AG09309 (cell line): ENCODE measurements around the gene THOC3.
"Not testable (repeated sequence)": the region's sequence is repeated elsewhere in the genome, so short reads cannot be mapped to it uniquely, and the experiment has no call there.

Experiments used
- DNase-seq: peaks from one replicate; pipeline ENCODE4 v3.0.0-alpha.2; 2010; ENCODE audit warnings: low read depth
- H3K4me3 ChIP-seq: 2 replicates; pipeline ENCODE4 v1.5.1; 2011; ENCODE audit warnings: mild to moderate bottlenecking, low read depth, low read length, moderate library complexity; ENCODE audit not compliant: control insufficient read depth

Gene THOC3, protein sequence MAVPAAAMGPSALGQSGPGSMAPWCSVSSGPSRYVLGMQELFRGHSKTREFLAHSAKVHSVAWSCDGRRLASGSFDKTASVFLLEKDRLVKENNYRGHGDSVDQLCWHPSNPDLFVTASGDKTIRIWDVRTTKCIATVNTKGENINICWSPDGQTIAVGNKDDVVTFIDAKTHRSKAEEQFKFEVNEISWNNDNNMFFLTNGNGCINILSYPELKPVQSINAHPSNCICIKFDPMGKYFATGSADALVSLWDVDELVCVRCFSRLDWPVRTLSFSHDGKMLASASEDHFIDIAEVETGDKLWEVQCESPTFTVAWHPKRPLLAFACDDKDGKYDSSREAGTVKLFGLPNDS

DNA sequence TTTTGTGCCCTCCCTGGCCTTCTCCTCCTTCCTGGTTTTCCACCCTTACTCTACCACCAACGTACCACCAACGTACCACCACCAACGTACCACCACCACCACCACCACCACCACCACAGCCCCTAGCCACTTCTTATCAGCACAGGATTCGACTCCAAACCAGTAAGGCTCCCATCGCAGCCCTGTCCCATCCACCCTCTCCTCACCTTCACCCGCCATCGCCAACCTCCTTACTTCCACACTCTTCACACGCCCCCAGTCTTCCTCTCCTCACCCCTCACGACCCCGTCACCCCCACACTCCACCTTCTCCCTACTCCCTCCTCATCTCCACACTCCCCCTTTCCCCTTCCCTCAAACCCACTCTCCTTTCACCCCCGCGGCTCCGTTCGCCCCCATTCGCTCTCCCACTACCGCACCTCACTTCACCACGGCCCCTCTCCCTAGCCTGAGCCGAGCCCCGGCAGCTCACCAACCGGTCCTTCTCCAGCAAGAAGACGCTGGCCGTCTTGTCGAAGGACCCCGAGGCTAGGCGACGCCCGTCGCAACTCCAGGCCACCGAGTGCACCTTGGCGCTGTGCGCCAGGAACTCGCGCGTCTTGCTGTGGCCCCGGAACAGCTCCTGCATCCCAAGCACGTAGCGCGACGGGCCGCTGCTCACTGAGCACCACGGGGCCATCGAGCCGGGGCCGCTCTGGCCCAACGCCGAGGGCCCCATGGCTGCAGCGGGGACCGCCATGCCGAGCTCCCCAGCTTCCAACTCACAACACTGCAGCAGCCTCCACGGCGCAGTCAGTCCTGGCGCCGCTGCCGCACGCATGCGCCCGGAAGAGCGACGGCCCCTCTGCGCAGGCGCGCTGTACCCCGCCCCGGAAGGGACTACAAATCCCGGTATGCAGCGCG lies at the start of gene THOC3:
THOC3 (minus strand) TSS at position 845 of the 902 bp plus-strand sequence; CDS start at position 738, 107 bp downstream.
- H3K4me3 ChIP-seq, result peak within 1 kb of the TSS; percentile 57
- DNase-seq, result peak; percentile 14

DNA sequence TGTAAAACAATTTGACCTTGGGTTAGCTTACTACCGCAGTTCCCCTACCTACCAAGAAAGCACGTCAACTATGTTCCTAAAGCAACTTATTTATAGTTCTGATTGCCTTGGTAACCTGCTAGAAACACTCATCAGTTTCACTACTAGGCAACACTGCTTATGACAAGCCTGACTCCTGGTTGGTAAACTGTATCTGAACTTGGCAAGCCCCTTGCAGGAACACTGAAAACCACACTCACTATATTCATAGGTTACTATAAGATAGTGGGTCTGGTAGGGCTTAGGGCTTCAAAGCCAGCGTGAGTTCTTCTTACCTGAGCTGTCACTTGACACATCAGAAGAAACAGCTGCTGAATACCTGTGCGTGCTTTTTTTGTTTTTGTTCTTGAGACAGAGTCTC lies 49.2 kb upstream of the THOC3 start:
- DNase-seq, H3K4me3 ChIP-seq: not testable (repeated sequence)

DNA sequence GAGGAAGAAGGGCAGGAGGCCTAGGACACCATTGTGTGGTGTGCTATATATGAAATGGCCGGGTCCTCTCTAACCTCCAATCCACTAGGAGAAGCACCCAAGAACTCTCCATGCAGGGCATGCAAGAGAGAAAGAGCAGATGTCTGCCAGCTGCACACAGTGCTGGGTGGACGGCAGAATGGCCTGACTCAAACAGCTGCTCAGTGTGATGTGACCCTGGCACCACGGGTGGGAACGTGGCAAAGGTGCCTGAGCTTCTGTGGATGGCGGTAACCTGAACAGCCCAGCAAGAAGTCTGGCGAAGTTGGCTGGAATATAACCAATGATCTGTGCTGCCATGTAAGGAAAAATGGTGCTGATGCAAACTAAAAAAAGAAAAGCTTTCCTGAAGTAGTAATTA lies 46.2 kb upstream of the THOC3 start:
- not testable (repeated sequence) for DNase-seq, H3K4me3 ChIP-seq

DNA sequence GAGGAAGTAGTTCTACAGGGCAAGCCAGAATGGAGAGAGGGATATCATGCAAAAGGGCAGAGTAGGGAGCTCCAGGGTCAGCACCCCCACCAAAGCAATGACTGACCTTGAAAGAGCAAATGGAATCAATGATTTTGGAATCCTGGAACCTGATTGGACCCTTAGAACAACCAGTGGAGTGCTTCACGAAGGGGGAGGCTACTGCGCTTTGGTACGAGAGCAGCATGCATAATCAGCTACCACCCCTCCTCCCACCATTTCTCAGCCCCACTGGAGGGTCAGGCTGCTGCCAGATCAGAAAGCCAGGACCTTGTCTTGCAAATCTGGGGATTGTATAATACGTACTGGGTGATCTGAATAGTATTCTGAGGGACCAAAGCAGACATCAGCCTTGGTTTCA lies 43.0 kb upstream of the THOC3 start:
- not testable (repeated sequence) for DNase-seq, H3K4me3 ChIP-seq

GRCh38 chr5:176010202-176010601 lies 42.1 kb upstream of the THOC3 start:
- H3K4me3 ChIP-seq, DNase-seq: not testable (repeated sequence)

DNA sequence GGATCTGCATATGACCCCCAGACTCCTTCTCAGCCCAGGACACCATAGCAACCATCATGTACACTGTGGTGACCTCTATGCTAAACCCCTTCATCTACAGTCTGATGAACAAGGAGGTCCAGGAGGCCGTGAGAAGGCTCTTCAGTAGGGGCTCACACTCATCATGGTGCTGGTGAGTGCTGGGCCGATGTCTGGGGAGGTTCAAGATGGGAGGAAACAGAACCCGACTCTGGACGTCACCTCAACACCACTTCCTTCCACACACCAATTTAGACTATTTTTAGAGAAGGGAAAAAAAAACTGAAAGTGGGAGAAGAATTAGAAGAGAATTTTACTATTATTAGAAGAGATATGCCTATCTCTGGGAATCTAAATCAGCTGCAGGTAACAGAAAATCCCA lies 39.1 kb upstream of the THOC3 start:
- DNase-seq, H3K4me3 ChIP-seq: not testable (repeated sequence)

DNA sequence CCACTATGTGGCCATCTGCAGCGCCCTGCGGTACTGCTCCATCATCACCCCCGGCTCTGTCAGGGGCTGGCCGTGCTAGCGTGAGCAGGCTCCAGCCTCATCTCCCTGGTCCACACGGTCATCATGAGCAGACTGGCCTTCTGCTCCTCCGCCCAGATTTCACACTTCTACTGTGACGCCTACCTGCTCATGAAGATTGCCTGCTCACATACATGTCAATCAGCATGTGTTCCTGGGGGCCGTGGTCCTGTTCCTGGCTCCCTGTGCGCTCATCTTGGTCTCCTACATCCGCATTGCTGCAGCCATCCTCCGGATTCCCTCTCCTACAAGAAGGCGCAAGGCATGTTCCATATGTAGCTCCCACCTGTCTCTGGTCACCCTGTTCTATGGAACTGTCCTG lies 38.7 kb upstream of the THOC3 start:
- H3K4me3 ChIP-seq, DNase-seq: not testable (repeated sequence)

- not testable (repeated sequence) for DNase-seq, H3K4me3 ChIP-seq
Measured at GRCh38 chr5:175997979-175998378, 29.9 kb upstream of the THOC3 start.

- not testable (repeated sequence) for DNase-seq, H3K4me3 ChIP-seq
Measured at GRCh38 chr5:175997495-175997894, 29.4 kb upstream of the THOC3 start.

- not testable (repeated sequence) for H3K4me3 ChIP-seq, DNase-seq
Measured at GRCh38 chr5:175996791-175997190, 28.7 kb upstream of the THOC3 start.

GRCh38 chr5:175995506-175995905 lies 27.4 kb upstream of the THOC3 start:
- not testable (repeated sequence) for DNase-seq, H3K4me3 ChIP-seq

GRCh38 chr5:175979371-175979995 lies 11.4 kb upstream of the THOC3 start:
- not testable (repeated sequence) for H3K4me3 ChIP-seq, DNase-seq

- H3K4me3 ChIP-seq, result peak overlapping the region; percentile 3; the same call in 1 of the 2 replicates
- not testable (repeated sequence) for DNase-seq
Measured at GRCh38 chr5:175968381-175968780, 266 bp upstream of the THOC3 start.

DNA sequence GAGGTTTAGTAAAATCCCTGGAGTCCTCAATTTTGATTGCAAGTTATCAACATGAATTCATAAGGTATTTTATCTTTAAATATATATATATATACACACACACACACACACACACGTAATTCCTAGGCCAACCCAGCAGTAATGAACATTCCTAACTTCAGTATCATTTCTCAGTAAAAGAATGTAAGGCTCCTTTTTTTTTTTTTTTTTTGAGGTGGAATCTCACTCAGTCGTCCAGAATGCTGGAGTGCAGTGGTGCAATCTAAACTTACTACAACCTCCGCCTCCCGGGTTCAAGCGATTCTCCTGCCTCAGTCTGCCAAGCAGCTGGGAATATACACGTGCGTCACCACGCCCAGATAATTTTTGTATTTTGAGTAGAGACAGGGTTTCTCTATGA lies 5.8 kb downstream of the THOC3 start:
- not testable (repeated sequence) for DNase-seq, H3K4me3 ChIP-seq

DNA sequence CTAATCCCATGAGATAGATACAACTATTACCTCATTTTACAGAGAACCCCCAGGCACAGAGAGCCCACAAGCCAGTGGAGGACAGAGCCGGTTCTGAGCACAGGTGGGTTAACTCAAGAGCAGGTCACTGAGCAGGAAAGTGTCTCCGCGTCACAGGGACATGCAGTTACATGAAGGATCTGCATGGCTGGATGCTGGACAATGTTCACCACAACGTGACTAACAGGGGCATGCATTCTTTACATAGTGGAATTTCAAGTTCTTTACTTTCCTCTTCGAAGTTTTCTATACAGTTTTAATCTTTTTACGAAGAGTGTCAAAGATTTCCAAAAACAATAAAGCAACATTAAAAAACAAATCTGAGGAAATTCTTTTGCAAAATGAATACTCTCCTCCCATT lies 7.9 kb downstream of the THOC3 start:
- DNase-seq, H3K4me3 ChIP-seq: not testable (repeated sequence)

DNA sequence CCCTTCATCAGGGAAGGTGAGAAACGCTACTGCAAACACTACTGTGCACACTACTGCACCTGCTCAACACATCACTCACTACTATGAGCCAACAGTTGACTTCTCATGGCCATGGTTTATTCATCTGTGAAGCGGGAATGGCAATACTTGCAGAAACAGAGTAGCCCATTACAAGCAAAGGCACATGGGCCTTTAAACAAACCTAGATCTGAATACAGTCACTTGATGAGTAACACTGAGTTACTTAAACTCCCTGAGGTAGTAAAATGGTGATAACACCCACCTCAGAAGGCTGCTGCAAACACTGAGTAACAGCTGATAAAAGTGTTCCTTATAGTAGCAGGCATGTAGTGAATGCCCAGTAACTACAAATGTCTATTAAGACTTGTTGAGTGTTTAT lies 9.6 kb downstream of the THOC3 start:
- DNase-seq, H3K4me3 ChIP-seq: not testable (repeated sequence)

DNA sequence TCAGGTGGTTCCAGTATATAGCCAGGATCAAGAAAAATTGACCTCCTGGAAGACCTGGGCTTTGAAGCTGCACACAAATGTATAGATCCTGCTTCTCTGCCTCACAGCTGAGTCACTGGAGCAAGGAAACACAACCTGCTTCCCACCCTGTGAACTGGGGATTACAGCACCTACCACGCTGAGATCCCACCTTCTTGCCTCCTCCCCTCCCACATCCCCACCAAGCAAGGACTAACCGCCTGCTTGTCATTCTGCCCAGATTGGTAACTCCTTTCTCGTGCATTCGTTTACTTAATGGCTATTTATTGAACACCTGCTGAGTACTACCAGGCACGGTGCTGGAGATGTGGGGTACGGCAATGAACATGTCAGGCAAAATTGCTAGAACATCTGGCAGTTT lies 14.0 kb downstream of the THOC3 start:
- not testable (repeated sequence) for H3K4me3 ChIP-seq, DNase-seq

- DNase-seq, H3K4me3 ChIP-seq: not testable (repeated sequence)
Measured at GRCh38 chr5:175952810-175953209, 15.3 kb downstream of the THOC3 start.
